CD4-positive, alpha-beta T cell treated with Interleukin-15 for 4 hours (primary cell): Measurements from ENCODE around the gene MPP2.
A peak's percentile ranks its signal among the peaks of the same experiment; 100 is the strongest.
"Not testable (repeated sequence)": the region's sequence is repeated elsewhere in the genome, so short reads cannot be mapped to it uniquely, and the experiment has no call there.

Source experiments
- DNase-seq: peaks from one replicate; pipeline ENCODE4 v3.0.0-alpha.2; 2020; ENCODE audit warnings: low spot score

Gene MPP2

GRCh38 chr17:43901861-43902589 is 5.3 kb downstream of the MPP2 start:
- no peak for DNase-seq

- no peak for DNase-seq
Measured at GRCh38 chr17:43900858-43901754, 6.2 kb downstream of the MPP2 start.

GRCh38 chr17:43900183-43900857 is 7.0 kb downstream of the MPP2 start:
- DNase-seq = peak; percentile 77

GRCh38 chr17:43898446-43898845 is 8.9 kb downstream of the MPP2 start:
- no peak for DNase-seq

GRCh38 chr17:43897831-43898230 is 9.5 kb downstream of the MPP2 start:
- DNase-seq = no peak

GRCh38 chr17:43894494-43894893 is 12.8 kb downstream of the MPP2 start:
- DNase-seq = not testable (repeated sequence)

GRCh38 chr17:43892647-43892952 is 14.7 kb downstream of the MPP2 start:
- DNase-seq = no peak

- DNase-seq = no peak
Measured at GRCh38 chr17:43891851-43892646, 15.3 kb downstream of the MPP2 start.

GRCh38 chr17:43890240-43890639 is 17.1 kb downstream of the MPP2 start:
- no peak for DNase-seq

- no peak for DNase-seq
Measured at GRCh38 chr17:43888548-43888947, 18.8 kb downstream of the MPP2 start.

- DNase-seq = no peak
Measured at GRCh38 chr17:43882761-43883415, 24.4 kb downstream of the MPP2 start.

- DNase-seq = no peak
Measured at GRCh38 chr17:43881758-43882505, 25.4 kb downstream of the MPP2 start.

GRCh38 chr17:43881181-43881580 is 26.2 kb downstream of the MPP2 start:
- DNase-seq = no peak

- DNase-seq = peak; percentile 36
Measured at GRCh38 chr17:43880420-43880991, 26.8 kb downstream of the MPP2 start.

- no peak for DNase-seq
Measured at GRCh38 chr17:43879723-43880419, 27.5 kb downstream of the MPP2 start.

GRCh38 chr17:43878260-43879175 is 28.8 kb downstream of the MPP2 start:
- peak; percentile 55 for DNase-seq

GRCh38 chr17:43877451-43878155 is 29.7 kb downstream of the MPP2 start:
- DNase-seq = no peak

GRCh38 chr17:43877031-43877430 is 30.3 kb downstream of the MPP2 start:
- DNase-seq = no peak
